ENCODE data around the gene TAF5L. TPM values are rescaled to one million over a fixed set of nuclear protein-coding genes. Genes with fewer than 3 reads are reported as not detected.

The TAF5L gene
- total and polyA plus RNA-seq, 4 donors: 7.7 to 24.3 (median 14.8) TPM

DNA sequence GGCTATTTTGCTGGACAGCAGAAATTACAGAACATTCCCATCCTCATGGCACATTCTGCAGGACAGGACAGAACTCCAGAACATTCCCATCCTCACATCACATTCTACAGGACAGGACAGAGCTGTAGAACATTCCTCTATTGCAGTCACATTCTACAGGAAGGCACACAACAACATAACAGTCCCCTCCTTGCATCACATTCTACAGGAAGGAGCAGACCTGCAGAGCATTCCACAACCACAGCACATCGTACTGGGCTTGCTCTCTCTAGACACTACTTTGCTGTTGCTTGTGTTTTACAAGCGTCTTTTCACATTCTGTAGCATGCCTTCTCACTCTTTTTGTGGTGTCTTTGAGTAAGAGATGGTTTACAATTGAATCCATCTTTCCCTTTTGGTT lies 40.6 kb downstream of the TAF5L start:
- Histone ChIP-seq H3K36me3 (ENCODE audit: control insufficient read depth in 4 of 4, insufficient read depth in 4 of 4, low read length in 4 of 4) (no peaks in the 10 kb centered on the region), H3K4me1 (ENCODE audit: control insufficient read depth in 5 of 5, insufficient read depth in 5 of 5, low read length in 5 of 5) (peaks cover 0 to 3% (median 0%) of the 10 kb centered on the region in 5 donors), H3K4me3 (no peak overlapping the region), H3K9me3 (ENCODE audit: control insufficient read depth in 4 of 4, insufficient read depth in 3 of 4, low read length in 3 of 4) (no peaks in the 10 kb centered on the region), H3K27ac (ENCODE audit: low read depth in 1 of 2, low read length in 1 of 2) (no peak overlapping the region), H3K27me3 (ENCODE audit: control insufficient read depth in 3 of 3, insufficient read depth in 3 of 3, low read length in 2 of 3) (no peaks in the 10 kb centered on the region), H3K9ac (ENCODE audit: insufficient read depth in 1 of 2, low read length in 2 of 2) (no peak overlapping the region)
- WGBS, 2 donors: 39 to 72% methylated on average over 2 of the region's 2 CpGs
- TF ChIP-seq, protein P1, sequence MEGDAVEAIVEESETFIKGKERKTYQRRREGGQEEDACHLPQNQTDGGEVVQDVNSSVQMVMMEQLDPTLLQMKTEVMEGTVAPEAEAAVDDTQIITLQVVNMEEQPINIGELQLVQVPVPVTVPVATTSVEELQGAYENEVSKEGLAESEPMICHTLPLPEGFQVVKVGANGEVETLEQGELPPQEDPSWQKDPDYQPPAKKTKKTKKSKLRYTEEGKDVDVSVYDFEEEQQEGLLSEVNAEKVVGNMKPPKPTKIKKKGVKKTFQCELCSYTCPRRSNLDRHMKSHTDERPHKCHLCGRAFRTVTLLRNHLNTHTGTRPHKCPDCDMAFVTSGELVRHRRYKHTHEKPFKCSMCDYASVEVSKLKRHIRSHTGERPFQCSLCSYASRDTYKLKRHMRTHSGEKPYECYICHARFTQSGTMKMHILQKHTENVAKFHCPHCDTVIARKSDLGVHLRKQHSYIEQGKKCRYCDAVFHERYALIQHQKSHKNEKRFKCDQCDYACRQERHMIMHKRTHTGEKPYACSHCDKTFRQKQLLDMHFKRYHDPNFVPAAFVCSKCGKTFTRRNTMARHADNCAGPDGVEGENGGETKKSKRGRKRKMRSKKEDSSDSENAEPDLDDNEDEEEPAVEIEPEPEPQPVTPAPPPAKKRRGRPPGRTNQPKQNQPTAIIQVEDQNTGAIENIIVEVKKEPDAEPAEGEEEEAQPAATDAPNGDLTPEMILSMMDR (IDR thresholded peaks at IDR 0.05; ENCODE audit: control extremely low read depth, extremely low read depth): no peak
- DNase-seq: no peak
- no peak for ATAC-seq (ENCODE audit: insufficient read depth, low FRiP score)

DNA sequence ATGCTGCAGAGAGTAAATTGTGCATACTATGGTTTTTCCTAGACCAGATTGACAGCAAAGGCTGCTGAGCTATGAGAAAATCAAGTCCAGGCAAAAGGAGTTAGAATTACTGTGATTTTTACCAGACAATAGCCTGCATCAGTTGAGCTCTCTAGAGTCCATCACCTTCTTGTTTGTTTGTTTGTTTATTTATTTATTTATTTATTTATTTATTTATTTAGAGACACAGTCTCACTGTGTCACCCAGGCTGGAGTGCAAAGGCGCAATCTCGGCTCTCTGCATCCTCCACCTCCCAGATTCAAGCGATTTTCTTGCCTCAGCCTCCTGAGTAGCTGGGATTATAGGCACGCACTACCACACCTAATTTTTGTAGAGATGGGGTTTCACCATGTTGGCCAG lies 43.2 kb downstream of the TAF5L start:
- TF ChIP-seq, protein P1 (IDR thresholded peaks at IDR 0.05; ENCODE audit: control extremely low read depth, extremely low read depth): no peak
- DNase-seq: no peak
- peaks cover 0 to 17% (median 2%) of the 10 kb centered on the region in 5 donors for H3K4me1 ChIP-seq (ENCODE audit: control insufficient read depth in 5 of 5, insufficient read depth in 5 of 5, low read length in 5 of 5)
- WGBS, 2 donors: 95 to 96% methylated on average over 4 of the region's 4 CpGs
- H3K27ac ChIP-seq (ENCODE audit: low read depth in 1 of 2, low read length in 1 of 2): no peak overlapping the region
- H3K9ac ChIP-seq (ENCODE audit: insufficient read depth in 1 of 2, low read length in 2 of 2): no peak overlapping the region
- ATAC-seq (ENCODE audit: insufficient read depth, low FRiP score): no peak
- H3K27me3 ChIP-seq (ENCODE audit: control insufficient read depth in 3 of 3, insufficient read depth in 3 of 3, low read length in 2 of 3): no peaks in the 10 kb centered on the region
- no peak overlapping the region for H3K4me3 ChIP-seq
- no peaks in the 10 kb centered on the region for H3K9me3 ChIP-seq (ENCODE audit: control insufficient read depth in 4 of 4, insufficient read depth in 3 of 4, low read length in 3 of 4)
- no peaks in the 10 kb centered on the region for H3K36me3 ChIP-seq (ENCODE audit: control insufficient read depth in 4 of 4, insufficient read depth in 4 of 4, low read length in 4 of 4)

DNA sequence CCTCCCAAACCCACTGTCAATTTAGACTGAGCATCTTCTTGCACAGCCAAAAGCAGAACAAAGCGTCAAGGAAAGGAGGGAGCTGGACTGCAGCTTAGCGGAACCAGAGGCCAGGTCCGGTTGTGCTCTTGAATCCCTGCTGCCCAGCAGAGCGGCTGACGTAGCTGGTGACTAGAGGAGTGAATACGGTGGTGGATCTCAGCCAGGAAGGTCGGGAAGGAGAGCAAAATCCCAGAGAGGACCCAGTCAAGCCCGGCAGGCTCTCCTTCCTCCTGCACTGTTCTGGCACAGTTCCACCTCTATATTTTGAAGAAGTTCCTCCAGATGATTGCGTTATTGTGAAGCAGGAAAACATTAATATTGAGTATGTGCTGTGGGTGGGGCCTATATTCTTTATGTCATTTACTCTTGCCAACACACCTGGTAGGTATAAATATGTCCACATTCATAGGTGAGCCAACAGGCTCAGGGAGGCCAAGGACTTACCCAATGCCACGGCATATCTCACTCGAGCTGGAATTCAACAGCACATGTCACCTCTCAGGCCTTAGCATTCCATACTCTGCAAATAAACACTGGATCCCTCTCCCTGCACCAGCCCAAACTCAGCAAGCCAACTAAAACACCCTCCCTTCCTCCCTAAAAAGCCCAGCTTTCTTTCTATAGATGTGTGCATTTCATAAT lies 43.8 kb downstream of the TAF5L start:
- H3K36me3 ChIP-seq (ENCODE audit: control insufficient read depth in 4 of 4, insufficient read depth in 4 of 4, low read length in 4 of 4): no peaks in the 10 kb centered on the region
- H3K9ac ChIP-seq (ENCODE audit: insufficient read depth in 1 of 2, low read length in 2 of 2): no peak overlapping the region
- WGBS, 2 donors: 19 to 29% methylated on average over 11 of the region's 11 CpGs
- no peak overlapping the region for H3K4me3 ChIP-seq
- TF ChIP-seq, protein P1 (IDR thresholded peaks at IDR 0.05; ENCODE audit: control extremely low read depth, extremely low read depth): no peak
- ATAC-seq (ENCODE audit: insufficient read depth, low FRiP score) (peak; percentile 19), DNase-seq (peak; percentile 13 to 43 (median 20))
- H3K27me3 ChIP-seq (ENCODE audit: control insufficient read depth in 3 of 3, insufficient read depth in 3 of 3, low read length in 2 of 3): no peaks in the 10 kb centered on the region
- peaks cover 0 to 17% (median 2%) of the 10 kb centered on the region in 5 donors for H3K4me1 ChIP-seq (ENCODE audit: control insufficient read depth in 5 of 5, insufficient read depth in 5 of 5, low read length in 5 of 5)
- H3K27ac ChIP-seq (ENCODE audit: low read depth in 1 of 2, low read length in 1 of 2): no peak overlapping the region
- no peaks in the 10 kb centered on the region for H3K9me3 ChIP-seq (ENCODE audit: control insufficient read depth in 4 of 4, insufficient read depth in 3 of 4, low read length in 3 of 4)

DNA sequence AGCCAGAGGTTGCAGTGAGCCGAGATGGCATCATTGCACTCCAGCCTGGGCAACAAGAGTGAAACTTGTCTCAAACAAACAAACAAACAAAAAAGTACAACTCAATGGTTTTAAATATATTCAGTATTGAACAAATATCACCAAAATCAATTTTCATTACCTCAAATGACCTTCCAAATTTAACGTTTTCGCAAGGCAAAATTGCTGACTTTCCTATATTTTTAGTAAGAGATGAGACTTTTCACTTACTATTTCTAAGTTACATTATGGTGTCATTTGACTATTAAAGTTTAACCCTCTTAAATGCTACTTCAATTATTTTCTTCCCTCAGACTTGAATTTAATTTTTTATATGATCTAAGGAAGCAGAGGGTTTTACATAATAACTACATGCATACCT lies 44.4 kb downstream of the TAF5L start:
- Histone ChIP-seq H3K9ac (ENCODE audit: insufficient read depth in 1 of 2, low read length in 2 of 2) (no peak overlapping the region), H3K4me3 (no peak overlapping the region), H3K27ac (ENCODE audit: low read depth in 1 of 2, low read length in 1 of 2) (no peak overlapping the region), H3K36me3 (ENCODE audit: control insufficient read depth in 4 of 4, insufficient read depth in 4 of 4, low read length in 4 of 4) (no peaks in the 10 kb centered on the region), H3K9me3 (ENCODE audit: control insufficient read depth in 4 of 4, insufficient read depth in 3 of 4, low read length in 3 of 4) (no peaks in the 10 kb centered on the region), H3K27me3 (ENCODE audit: control insufficient read depth in 3 of 3, insufficient read depth in 3 of 3, low read length in 2 of 3) (no peaks in the 10 kb centered on the region), H3K4me1 (ENCODE audit: control insufficient read depth in 5 of 5, insufficient read depth in 5 of 5, low read length in 5 of 5) (peaks cover 0 to 17% (median 2%) of the 10 kb centered on the region in 5 donors)
- TF ChIP-seq, protein P1 (IDR thresholded peaks at IDR 0.05; ENCODE audit: control extremely low read depth, extremely low read depth): no peak
- DNase-seq (no peak), ATAC-seq (ENCODE audit: insufficient read depth, low FRiP score) (no peak)
- 89 to 91% methylated on average over 3 of the region's 3 CpGs for WGBS, 2 donors
